Colon (tissue), 2 donors: ENCODE results near the gene IL17C.

Experiments
- FAIRE-seq: peaks from 2 replicates; lab custom pipeline; 2012; peaks lifted over from hg19 to GRCh38; lab: Jason Lieb, UNC
- donor health status: control.
- donor health status: control.

IL17C gene

DNA sequence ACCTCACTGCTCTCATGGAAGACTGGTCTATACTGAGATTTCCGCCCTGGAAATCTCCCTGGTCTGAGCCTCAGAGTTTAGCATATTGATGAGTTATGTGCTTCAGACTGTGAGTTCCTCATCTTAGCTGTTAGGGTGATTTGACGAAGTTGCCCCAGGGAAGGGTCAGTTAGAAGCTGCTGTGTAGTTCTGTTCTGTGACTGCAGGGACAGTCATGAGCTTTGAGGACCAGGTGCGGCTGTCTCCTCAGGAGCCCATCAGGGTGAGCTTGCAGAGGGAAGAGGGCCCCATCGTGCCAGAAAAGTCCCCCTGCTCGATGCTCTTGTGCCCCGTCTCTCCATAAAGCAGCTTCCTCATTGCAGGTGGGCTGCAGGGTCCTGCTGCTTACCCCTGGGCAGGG, 28.3 kb upstream of the IL17C start:
- FAIRE-seq, result no peak

DNA sequence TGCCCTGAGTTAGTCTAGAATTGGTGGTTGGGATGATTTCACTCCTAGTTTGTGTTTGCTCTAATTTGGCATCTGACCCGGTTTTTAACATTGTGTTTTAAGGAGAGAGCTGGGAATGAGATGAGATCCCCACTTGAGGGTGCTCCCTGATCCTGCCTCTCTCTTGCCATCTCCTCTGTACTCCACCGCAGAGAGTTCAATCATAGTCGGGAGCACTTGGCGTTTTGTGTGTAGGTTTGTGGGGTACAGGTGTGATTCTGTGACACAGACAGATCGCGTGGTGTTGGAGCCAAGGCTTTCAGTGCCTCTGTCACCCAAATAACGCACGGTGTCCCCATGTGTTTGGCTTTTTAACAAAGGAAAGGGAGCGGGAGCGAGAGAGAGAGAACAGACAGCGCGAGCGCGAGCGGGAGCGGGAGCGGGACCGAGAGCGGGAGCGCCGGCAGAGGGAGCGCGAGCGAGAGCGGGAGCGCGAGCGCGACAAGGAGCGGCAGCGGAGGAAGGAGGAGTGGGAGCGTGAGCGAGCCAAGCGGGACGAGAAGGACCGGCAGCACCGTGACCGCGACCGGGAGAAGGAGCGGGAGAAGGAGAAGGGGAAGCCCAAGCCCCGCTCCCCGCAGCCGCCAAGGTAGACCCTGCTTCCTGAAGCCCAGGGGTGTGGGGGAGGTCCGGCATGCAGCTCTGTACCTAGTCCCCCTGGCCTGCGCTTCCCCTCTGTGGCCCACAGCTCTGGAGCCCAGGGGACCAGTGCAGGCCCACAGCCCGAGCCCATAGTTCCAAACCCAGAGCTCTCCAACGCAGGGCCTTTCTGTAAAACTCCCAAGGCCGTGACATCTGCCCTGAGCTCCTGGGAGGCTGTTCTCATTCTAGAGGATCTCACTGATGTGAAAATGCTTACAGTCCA, 27.2 kb upstream of the IL17C start:
- no peak for FAIRE-seq

DNA sequence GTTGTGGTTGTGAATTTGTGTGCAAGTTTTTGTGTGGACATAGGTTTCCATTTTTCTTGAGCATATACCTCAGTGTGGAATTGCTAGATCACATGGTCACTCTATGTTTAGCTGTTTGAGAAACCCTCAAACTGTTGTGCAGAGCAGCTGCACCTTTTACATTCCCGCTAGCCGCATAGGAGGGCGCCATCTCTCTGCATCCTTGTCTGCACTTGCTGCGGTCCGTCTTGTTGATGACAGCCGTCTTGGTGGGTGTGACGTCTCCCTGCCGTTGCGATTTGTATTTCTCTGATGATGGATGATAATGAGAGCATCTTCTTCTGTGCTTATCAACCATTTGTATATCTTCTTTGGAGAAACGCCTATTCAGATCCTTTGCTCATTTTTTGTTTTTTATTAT, 25.1 kb upstream of the IL17C start:
- no peak for FAIRE-seq

DNA sequence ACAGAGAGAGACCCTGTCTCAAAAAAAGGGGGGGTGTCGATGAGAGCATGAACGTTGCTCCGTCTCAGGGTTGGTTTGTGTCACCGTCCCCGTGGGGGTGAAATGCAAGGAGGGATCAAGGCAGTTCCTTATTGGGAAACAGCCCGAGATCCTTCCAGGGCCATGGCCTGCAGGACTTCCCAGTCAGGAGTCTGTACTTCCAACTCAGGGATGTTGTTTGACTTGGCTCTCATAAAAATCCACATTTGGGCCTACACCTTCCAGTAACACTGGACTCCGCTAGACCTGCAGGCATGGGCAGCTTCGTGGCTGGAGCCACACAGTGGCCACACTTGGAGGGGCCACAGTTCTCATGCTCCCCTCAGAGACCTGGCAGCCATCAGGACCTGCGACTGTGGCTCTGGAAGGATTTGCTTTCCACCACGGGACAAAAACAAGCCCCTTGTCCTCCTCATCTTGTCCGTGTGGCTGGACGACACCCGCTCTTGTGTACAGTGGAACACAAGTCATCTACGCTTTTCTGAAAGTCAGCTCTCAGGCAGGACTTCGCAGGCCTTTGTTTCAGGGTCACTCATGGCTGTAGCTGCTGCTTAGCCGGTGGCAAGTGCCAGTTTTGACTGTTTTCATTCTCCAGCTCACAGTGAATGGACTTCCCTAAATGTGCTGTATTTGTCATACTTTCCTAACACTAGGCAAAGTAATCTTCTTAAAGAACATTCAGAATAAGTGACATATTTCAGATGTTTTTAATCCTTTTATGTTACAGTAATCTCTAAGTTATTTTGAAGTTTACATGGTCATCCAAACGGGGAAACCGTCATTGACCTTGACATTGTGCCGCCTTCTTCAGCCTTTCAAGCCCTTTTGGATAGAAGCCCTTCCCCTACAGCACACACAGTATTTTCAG, 24.2 kb upstream of the IL17C start:
- no peak for FAIRE-seq

DNA sequence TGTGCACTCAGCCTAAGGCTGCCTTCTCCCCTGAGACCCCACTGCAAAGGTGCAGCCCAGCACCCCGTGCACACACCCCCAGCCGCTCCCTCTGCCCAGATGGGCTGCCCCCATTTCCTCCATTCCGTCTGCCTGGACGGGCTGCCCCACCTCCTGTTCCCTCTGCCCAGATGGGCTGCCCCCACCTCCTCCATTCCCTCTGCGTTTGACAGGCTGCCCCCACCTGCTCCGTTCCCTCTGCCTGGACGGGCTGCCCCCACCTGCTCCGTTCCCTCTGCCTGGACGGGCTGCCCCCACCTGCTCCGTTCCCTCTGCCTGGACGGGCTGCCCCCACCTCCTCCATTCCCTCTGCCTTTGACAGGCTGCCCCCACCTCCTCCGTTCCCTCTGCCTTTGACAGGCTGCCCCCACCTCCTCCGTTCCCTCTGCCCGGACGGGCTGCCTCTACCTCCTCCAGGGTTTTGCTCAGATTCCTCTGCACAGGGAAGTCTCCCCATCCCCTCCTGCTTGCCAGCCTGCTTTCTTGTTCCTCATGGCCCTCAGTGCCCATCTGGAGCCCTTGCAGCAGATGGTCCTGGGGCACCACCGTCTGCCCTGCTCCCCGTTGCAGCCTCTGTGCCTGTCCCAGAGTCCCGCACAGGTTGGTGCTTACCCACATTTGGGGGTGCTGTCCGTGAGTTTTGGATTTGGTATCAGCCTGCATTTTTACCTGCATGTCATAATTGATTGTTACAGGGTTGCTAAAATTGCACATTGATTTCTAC, 23.4 kb upstream of the IL17C start:
- FAIRE-seq, result no peak

DNA sequence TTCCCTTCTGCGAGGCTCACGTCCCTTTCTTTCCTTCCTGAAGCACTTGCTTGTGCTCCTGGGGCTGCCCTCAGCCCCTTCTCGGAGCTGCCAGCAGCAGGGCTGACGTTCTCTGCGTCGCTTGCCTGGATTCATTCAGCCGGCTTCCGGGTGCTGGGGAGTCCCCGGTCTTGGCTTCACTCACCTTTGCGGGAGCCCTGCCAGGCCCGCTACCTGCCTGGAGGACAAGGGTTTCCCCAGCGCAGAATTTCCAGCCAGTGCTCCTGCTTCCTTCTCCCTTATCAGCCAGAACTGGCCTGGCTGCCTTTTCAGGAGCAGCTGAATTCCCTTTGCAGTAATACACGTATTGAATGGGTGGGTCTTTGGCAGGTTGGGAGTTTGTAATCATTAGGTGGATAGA, 22.1 kb upstream of the IL17C start:
- FAIRE-seq, result no peak

DNA sequence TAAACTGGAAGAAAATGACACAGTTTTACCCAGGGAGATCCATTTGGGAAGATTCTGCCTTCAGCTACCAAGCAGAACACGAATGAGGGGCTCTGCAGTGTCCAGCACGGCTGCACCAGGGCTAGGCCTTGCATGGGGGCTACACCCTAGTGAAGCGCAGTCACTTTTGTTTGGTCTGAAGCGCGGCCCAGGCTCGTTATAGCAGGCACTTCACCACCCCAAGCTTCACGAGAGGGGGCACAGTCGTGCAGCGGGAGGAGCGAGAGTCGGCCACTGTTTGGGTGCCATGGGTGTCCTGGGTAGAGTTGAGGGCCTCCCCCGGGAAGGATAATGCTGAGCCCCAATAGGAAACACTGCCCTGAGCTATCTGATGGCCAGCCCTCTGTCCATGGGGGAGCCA, 21.6 kb upstream of the IL17C start:
- no peak for FAIRE-seq

DNA sequence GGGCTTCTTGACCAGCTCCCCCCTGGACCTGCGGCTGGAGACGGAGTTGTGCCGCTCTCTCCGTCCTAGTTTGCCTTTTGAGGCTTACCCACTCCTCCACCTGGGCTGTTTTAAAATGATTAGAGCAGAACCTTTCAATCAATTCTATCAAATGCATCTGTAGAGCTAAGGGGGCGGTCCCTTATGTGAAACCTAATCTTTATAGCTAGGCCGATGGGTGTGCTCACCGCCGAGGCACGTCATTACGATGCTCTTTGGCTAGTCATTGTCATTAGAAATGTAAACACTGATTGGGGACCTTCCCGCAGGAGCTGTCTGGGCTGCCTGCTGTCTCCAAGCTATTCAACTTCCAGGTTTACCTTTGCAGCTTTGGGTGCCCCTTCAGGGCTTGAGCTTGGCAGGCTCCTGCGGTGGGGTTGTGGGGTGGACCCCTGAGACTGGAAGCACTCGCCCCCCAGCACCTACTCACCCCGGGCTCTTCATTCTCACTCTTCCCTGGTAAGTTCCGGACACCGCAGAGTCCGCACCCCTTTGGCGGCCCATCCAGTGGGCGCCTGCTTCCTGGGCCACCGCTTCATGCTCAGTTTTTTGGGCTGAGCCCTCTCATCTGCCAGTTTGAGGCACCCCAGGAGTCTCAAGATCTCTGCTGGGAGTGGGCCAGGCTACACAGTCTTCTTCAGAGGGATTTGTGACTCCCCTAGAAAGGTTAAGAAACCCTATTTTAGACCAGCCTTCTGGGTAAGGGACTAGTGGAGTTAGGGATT, 20.9 kb upstream of the IL17C start:
- no peak for FAIRE-seq

DNA sequence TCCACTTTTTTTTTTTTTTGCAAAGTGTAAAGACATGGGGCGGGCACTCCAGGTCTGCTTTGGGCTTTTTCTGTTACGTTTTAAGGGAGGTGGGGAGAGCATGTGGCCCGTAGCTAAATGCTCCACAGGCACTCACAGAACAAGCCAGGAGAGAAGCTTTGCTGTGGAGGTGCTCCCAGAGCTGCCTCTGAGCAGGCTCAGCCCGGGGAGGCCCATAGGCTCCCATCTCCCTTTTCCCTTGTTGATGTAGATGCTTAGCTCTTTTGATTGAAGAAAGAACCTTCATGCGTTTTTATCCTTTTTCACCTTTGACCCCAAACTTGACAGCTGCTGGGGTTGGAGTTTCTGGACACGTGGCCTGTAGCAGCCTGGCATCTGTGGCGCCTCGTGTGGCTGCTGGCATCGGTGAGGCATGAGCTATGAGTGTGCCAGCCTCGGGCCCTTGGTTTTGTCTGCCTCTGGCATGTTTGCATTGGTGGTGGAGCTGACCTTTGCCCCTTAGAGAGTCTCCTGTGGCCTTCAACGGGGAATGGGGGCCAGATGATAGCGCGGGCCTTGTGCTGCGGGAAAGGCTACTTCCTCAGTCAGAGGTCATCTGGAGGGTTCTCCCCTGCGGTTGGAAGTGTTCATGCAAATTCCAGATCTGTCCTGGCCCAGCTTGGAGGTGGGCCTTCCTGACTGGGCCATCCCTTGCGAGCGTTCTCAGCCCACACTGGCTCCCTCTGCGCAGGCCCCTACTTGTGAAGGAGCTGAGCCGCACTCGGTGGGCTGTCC, 20.0 kb upstream of the IL17C start:
- no peak for FAIRE-seq

DNA sequence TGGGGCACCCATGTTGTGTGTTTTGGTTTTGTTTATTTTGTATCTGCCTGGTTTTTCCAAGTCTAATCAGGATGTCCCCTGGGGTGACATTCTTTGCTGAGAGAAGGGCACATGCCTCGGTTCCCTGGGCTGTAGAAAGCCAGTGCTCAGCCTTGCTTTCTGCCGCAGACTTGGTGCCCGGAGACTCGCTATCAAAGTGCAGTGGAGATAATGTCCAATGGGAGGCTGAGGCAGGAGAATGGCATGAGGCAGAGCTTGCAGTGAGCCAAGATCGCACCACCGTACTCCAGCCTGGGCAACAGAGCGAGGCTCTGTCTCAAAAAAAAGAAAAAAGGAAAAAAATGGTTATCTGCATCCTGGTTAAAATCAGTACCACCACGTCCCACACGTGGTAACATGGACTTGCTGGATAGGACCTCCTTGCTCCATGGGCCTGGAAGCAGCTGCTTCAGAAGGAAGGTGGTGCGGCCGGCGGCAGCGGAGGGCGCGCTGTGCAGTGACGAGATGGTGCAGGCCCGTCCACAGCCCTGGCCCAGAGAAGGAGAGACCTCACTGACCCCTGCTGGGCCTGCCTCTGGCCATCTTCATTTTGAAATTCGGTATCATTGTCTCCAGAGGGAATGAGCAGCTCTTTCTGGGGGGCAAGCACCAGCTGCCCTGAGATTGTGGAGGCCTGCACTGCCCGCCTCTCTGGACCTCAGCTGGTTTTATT, 19.3 kb upstream of the IL17C start:
- FAIRE-seq, result no peak

DNA sequence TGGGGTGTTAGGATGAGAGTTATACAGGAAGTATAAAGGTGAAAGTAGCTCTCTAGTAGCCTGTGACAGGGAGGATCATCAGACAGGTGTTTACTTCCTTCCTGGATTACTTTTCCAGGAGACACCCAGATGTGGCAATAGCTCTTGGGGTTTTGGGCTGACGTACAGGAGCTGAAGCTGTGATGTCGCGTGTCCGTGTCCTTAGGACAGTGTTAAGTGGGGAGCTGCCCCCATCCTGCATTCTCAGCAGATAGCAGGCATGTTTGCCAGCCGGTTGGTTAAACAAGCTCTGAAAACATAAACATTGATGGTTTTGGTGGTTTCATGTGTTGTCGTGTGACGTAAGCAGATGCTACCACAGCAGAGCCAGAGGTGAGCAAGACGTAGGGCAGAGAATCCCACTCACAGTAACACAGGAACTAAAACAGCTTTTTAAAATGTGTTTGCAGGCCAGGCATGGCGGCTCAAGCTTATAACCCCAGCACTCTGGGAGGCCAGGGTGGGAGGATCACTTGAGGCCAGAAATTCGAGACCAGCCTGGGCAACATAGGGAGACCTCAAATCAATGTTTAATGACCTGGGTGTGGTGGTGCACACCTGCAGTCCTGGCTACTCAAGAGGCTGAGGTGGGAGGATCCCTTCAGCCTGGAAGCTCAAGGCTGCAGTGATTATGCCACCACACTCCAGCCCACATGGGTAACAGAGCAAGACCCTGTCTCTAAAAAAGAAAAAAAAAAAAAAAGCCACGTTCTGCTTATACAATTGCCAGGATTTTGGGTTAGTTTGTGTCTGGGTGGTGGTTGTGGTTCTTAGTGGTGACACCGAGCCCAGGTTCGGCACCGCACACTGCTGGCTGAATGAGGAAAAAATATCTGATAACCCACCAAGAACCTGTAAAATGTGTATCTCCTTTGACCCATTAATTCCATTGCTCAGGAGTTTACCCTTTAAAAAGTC, 18.2 kb upstream of the IL17C start:
- FAIRE-seq, result no peak

DNA sequence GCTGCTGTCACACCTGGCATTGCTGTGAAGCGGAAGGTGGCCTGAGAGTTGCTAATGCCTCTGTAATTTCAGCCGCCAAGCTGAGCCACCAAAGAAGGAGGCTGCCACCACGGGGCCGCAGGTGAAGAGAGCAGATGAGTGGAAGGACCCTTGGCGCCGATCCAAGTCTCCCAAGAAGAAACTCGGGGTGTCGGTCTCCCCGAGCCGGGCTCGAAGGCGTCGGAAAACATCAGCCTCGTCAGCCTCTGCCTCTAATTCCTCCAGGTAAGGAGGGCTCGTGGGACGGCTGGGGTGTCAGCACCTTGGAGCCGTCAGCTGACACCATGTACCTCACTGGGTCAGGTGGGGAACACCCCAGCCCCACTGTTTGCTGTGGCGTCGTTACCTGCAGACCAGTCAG, 16.2 kb upstream of the IL17C start:
- FAIRE-seq, result no peak

DNA sequence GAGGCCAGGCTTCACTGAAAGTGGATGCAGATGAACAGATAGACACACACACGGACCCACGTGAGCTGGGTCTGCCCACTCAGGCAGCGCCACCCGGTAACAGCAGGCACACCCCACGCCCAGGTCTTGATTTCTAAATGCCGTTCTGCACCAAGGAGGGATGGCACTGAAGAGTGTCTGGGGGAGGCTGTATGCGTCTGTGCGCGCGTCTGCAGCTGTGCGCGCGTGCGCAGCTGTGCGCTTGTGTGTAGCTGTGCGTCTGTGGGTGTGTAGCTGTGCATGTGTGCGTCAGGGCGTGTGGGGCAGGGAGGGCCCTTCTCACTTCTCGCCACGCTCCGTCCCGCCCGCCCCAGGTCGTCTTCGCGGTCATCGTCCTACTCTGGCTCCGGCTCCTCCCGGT, 15.5 kb upstream of the IL17C start:
- no peak for FAIRE-seq

DNA sequence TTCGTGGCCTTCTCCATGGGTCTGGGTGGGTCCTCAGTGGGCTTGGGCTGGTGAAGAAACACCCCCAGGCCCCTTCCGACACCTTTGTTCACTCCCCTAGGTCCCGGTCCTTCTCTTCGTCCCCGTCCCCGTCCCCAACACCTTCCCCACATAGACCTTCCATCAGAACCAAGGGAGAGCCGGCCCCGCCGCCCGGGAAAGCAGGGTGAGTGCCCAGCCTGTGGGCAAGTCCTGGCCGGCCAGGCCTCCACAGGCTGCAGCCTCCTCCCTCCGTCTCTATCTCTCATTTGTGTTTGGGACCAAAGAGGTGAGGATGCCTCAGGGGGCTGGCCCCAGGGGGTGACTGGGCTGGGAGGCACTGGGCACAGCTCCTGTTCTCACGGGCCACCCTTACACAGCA, 14.5 kb upstream of the IL17C start:
- FAIRE-seq, result no peak

DNA sequence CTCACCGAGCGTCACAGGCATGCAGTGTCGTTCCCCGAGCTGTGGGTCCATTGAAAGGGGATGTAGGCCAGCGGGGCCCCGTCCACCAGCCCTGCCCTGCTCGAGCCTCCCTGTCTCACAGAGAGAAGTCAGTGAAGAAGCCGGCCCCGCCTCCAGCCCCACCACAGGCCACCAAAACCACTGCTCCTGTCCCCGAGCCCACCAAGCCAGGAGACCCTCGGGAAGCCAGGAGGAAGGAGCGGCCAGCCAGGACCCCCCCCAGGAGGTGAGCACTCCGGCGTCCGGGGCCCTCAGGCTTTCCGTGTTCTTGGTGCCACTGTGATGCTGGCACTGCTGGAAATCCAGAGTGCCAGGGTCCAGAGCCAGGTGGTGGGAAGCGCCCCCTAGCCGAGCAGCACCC, 13.9 kb upstream of the IL17C start:
- no peak for FAIRE-seq

DNA sequence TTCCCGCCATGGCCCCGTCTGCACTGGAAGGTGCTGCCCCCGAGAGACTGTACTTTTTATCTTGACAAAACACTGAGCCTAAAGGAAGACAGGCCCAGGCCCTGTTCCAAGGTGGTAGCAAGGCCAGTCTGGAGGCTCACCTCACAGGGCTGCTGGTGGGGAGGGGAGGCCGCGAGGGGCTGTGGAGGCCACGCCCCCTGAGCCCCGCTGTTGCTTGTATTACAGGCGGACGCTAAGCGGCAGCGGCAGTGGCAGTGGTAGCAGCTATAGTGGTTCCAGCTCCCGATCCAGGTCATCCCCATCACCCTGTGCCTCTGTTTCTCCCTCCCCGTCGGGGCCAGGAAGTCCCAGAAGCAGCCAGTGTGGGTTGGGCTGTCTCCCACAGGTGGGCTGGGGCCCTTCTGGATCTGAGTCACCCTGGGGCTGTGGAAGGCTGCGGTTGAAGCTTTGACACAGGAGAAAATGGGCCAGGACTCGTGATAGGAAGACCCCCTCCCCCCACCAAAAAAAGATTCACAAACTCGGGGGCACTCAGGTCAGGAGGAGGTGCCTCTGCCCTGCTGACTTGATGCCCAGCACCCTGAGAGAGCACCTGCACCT, 13.3 kb upstream of the IL17C start:
- FAIRE-seq, result no peak

DNA sequence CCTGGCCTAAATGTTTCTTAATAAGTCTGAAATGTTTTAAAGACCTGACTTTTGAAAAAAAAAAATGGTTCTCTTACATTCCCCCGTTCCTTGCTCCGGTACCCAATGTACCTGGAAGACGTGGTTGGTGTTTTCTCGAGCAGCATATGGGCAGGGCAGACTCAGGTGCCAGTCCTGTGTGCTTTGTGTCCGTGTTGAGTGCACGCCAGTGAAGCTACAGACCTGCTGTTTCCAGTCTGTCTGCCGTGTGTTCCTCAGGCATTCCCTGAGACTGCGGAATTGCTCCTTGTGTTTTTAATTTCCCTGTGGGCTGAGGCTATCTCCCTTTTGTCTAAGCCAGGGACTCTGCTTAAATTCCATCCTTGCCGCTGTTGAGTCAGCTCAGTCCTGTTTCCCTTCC, 11.7 kb upstream of the IL17C start:
- no peak for FAIRE-seq

DNA sequence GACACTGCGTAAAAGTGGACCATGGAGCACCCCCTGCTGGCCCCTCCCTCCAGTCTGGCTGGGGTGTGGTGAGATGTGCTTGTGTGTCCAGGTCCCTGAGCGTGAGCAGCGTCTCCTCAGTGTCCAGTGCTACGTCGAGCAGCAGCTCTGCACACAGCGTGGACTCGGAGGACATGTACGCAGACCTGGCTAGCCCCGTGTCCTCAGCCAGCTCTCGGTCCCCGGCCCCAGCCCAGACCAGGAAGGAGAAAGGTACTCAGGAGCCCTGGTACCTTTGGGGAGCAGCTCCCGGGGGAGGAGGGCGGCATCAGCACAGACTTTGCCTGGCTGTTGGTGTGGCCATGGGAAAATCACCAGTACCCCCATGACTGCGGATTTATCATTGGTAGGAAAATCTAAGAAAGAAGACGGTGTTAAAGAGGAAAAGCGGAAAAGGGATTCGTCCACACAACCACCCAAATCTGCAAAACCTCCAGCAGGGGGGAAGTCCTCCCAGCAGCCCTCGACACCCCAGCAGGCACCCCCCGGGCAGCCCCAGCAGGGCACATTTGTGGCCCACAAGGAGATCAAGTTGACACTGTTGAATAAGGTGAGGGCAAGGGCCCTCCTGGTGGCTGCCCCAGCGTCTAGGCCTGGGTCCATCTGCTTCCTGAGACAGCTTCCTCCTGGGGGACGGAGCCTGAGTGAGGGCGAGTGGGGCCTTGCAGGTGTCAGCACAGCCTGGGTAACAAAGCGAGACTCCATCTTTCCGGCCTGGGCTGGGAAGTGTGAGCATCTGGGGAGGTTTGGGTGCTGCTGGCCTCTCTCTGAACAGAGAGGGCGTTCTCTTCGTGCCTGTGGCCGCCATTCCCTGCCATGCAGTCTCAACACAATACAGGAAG, 10.6 kb upstream of the IL17C start:
- no peak for FAIRE-seq
